ENCODE measurements around the gene C15orf62. TPM values are rescaled to one million over a fixed set of nuclear protein-coding genes. Genes with fewer than 3 reads are reported as not detected.
A peak's percentile ranks its signal among the peaks of the same experiment; 100 is the strongest.

C15orf62 gene
- total and polyA plus RNA-seq, 8 donors = 0.06 to 0.46 (median 0.16) TPM; not detected in 1

GRCh38 chr15:40723919-40724318 lies 45.9 kb upstream of the C15orf62 start:
- FAIRE-seq (no peak), ATAC-seq (no peak), DNase-seq (no peak)
- H3K4me1 ChIP-seq = no peaks in the 10 kb centered on the region
- H3K36me3 ChIP-seq = no peaks in the 10 kb centered on the region
- H3K9me3 ChIP-seq = no peaks in the 10 kb centered on the region
- no peak overlapping the region for H3K27ac ChIP-seq
- TF ChIP-seq, protein P1, sequence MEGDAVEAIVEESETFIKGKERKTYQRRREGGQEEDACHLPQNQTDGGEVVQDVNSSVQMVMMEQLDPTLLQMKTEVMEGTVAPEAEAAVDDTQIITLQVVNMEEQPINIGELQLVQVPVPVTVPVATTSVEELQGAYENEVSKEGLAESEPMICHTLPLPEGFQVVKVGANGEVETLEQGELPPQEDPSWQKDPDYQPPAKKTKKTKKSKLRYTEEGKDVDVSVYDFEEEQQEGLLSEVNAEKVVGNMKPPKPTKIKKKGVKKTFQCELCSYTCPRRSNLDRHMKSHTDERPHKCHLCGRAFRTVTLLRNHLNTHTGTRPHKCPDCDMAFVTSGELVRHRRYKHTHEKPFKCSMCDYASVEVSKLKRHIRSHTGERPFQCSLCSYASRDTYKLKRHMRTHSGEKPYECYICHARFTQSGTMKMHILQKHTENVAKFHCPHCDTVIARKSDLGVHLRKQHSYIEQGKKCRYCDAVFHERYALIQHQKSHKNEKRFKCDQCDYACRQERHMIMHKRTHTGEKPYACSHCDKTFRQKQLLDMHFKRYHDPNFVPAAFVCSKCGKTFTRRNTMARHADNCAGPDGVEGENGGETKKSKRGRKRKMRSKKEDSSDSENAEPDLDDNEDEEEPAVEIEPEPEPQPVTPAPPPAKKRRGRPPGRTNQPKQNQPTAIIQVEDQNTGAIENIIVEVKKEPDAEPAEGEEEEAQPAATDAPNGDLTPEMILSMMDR (IDR thresholded peaks at IDR 0.05) = no peak
- WGBS, 2 donors = 58 to 68% methylated on average over 2 of the region's 2 CpGs
- no peak overlapping the region for H3K4me3 ChIP-seq
- H3K27me3 ChIP-seq = no peaks in the 10 kb centered on the region
- intact Hi-C loops (cut with DNase I) = no loop called here

DNA sequence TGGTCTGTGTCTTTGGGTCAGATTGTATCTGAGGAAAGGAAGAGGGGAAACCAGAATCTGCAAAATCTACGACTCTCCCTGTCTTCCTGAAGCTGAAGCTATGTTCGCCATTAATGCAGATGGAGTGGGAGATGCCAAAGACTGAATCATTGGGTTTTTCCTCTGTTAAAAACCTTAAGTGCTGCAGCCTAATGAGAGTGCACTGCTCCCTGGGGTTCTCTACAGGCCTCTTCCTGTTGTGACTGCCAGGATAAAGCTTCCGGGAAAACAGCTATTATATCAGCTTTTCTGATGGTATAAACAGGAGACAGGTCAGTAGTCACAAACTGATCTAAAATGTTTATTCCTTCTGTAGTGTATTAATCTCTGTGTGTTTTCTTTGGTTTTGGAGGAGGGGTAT lies 38.7 kb upstream of the C15orf62 start:
- FAIRE-seq (no peak), ATAC-seq (no peak), DNase-seq (no peak)
- no peak overlapping the region for H3K4me3 ChIP-seq
- H3K27me3 ChIP-seq = no peaks in the 10 kb centered on the region
- no peak overlapping the region for H3K27ac ChIP-seq
- H3K9me3 ChIP-seq = no peaks in the 10 kb centered on the region
- WGBS, 2 donors = 86 to 90% methylated on average over 3 of the region's 3 CpGs
- peaks cover 0 to 5% (median 2%) of the 10 kb centered on the region in 3 donors for H3K36me3 ChIP-seq
- intact Hi-C loops (cut with DNase I) = no loop called here
- H3K4me1 ChIP-seq = no peaks in the 10 kb centered on the region
- TF ChIP-seq, protein P1 (IDR thresholded peaks at IDR 0.05) = no peak

- FAIRE-seq (no peak), DNase-seq (no peak), ATAC-seq (no peak)
- Histone ChIP-seq H3K4me1 (no peaks in the 10 kb centered on the region), H3K27ac (no peak overlapping the region), H3K27me3 (no peaks in the 10 kb centered on the region), H3K9me3 (no peaks in the 10 kb centered on the region), H3K36me3 (peaks cover 0 to 21% (median 3%) of the 10 kb centered on the region in 3 donors), H3K4me3 (no peak overlapping the region)
- WGBS, 2 donors = 90 to 92% methylated on average over 4 of the region's 4 CpGs
- TF ChIP-seq, protein P1 (IDR thresholded peaks at IDR 0.05) = no peak
- intact Hi-C loops (cut with DNase I) = no loop called here
These were observed 33.2 kb upstream of the C15orf62 start for GRCh38 chr15:40736575-40736974.

- ATAC-seq = peak in 1 of 4 donors; percentile 40
- DNase-seq = no peak
- TF ChIP-seq, protein P1 (IDR thresholded peaks at IDR 0.05) = no peak
- Histone ChIP-seq H3K9me3 (no peaks in the 10 kb centered on the region), H3K4me3 (no peak overlapping the region), H3K4me1 (no peaks in the 10 kb centered on the region), H3K27me3 (no peaks in the 10 kb centered on the region), H3K27ac (no peak overlapping the region), H3K36me3 (peaks cover 0 to 21% (median 3%) of the 10 kb centered on the region in 3 donors)
- no peak for FAIRE-seq
- 63 to 67% methylated on average over 3 of the region's 3 CpGs for WGBS, 2 donors
- intact Hi-C loops (cut with DNase I) = no loop called here
These were observed 32.7 kb upstream of the C15orf62 start for GRCh38 chr15:40737048-40737447.

- Histone ChIP-seq H3K36me3 (peaks cover 0 to 39% (median 10%) of the 10 kb centered on the region in 3 donors), H3K4me1 (no peaks in the 10 kb centered on the region), H3K9me3 (no peaks in the 10 kb centered on the region), H3K27me3 (no peaks in the 10 kb centered on the region), H3K4me3 (no peak overlapping the region), H3K27ac (no peak overlapping the region)
- DNase-seq (no peak), ATAC-seq (no peak), FAIRE-seq (no peak)
- 67 to 79% methylated on average over 2 of the region's 2 CpGs for WGBS, 2 donors
- TF ChIP-seq, protein P1 (IDR thresholded peaks at IDR 0.05) = no peak
- intact Hi-C loops (cut with DNase I) = no loop called here
These were observed 30.7 kb upstream of the C15orf62 start for GRCh38 chr15:40739047-40739446.
